GM10248 (cell line): ENCODE data around the gene PRKAR1B.

Source experiments
- CTCF ChIA-PET: fragments of 300-600 bp; sonication (Branson Sonifier 250); formaldehyde crosslinking; extraction: SDS; loops from one replicate; lab custom pipeline; 2021; ENCODE audit warnings: antibody characterized with exemption; lab: Yijun Ruan, JAX
- POLR2A ChIA-PET: fragments of 350-650 bp; sonication (Branson Sonifier 250); formaldehyde crosslinking; extraction: SDS; loops from one replicate; lab custom pipeline; 2020; ENCODE audit warnings: antibody characterized with exemption; lab: Yijun Ruan, JAX
- DNase-seq: peaks from one replicate; pipeline ENCODE4 v3.0.0; 2012; ENCODE audit errors: extremely low spot score
- CTCF ChIP-seq: IDR thresholded peaks from 2 replicates; pipeline ENCODE4 v1.5.1; 2012; ENCODE audit warnings: mild to moderate bottlenecking, low read depth; ENCODE audit errors: extremely low read depth, missing control alignments, control extremely low read depth

Gene PRKAR1B

GRCh38 chr7:625376-625971 lies 101.6 kb downstream of the PRKAR1B start:
- ChIA-PET POLR2A (no interaction called here), CTCF (interaction anchor here (0.7 to 1.2 kb wide), 2 partner anchors 12 to 25 kb away, joined by 3 read pairs; no protein-coding TSS in a partner anchor)
- DNase-seq: no peak
- no peak for TF ChIP-seq CTCF

- DNase-seq: no peak
- POLR2A ChIA-PET: no interaction called here
- CTCF ChIA-PET: no interaction called here
- no peak for TF ChIP-seq CTCF
These were observed 103.6 kb downstream of the PRKAR1B start for GRCh38 chr7:623464-623863.

- POLR2A ChIA-PET: no interaction called here
- TF ChIP-seq CTCF: no peak
- CTCF ChIA-PET: no interaction called here
- no peak for DNase-seq
These were observed 105.4 kb downstream of the PRKAR1B start for GRCh38 chr7:621572-622285.

GRCh38 chr7:620885-621284 lies 106.2 kb downstream of the PRKAR1B start:
- CTCF ChIA-PET: interaction anchor here (0.8 kb wide), 1 partner anchor 17 kb away, joined by 3 read pairs; no protein-coding TSS in a partner anchor
- DNase-seq: no peak
- TF ChIP-seq CTCF: no peak
- POLR2A ChIA-PET: no interaction called here

GRCh38 chr7:620056-620455 lies 107.0 kb downstream of the PRKAR1B start:
- ChIA-PET POLR2A (no interaction called here), CTCF (no interaction called here)
- DNase-seq: no peak
- no peak for TF ChIP-seq CTCF

GRCh38 chr7:619368-619840 lies 107.7 kb downstream of the PRKAR1B start:
- DNase-seq: no peak
- no peak for TF ChIP-seq CTCF
- POLR2A ChIA-PET: no interaction called here
- CTCF ChIA-PET: no interaction called here
